Measurements from ENCODE around the gene AAR2. TPM values are rescaled to one million over a fixed set of nuclear protein-coding genes. Genes with fewer than 3 reads are reported as not detected.

Gene AAR2
- total RNA-seq, 4 donors from 2014 or later, result 18.7 to 25.5 (median 24.1) TPM

GRCh38 chr20:36218380-36219064 is 17.8 kb upstream of the AAR2 start:
- no peaks in the 10 kb centered on the region for H3K27me3 ChIP-seq
- no peak overlapping the region for H3K27ac ChIP-seq
- no peak for TF ChIP-seq CTCF (IDR thresholded peaks at IDR 0.05)
- no peaks in the 10 kb centered on the region for H3K36me3 ChIP-seq
- H3K4me1 ChIP-seq, result no peaks in the 10 kb centered on the region
- no peak overlapping the region for H3K4me3 ChIP-seq
- DNase-seq, result no peak
- 60 to 87% methylated on average over 1 to 16 of the region's 16 CpGs for WGBS, 2 donors (ENCODE audit: low coverage in 1 of 2)
- H3K9me3 ChIP-seq, result no peaks in the 10 kb centered on the region
- in situ Hi-C loops (cut with MboI; ENCODE audit: low pct_ligation_motif_present in 1 of 4, low pct_unique_long_range_greater_than_20kb in 1 of 4, low sequenced_read_pairs in 3 of 4), result loop anchor here in 3 of 4 donors (25.0 kb wide), 1 partner anchor 219 kb away; no protein-coding TSS in a partner anchor
- intact Hi-C loops (cut with DNase I; ENCODE audit: low total_unique reads), result no loop called here

- WGBS, 2 donors (ENCODE audit: low coverage in 1 of 2), result 87 to 95% methylated on average over 3 to 17 of the region's 17 CpGs
- in situ Hi-C loops (cut with MboI; ENCODE audit: low pct_ligation_motif_present in 1 of 4, low pct_unique_long_range_greater_than_20kb in 1 of 4, low sequenced_read_pairs in 3 of 4), result loop anchor here in 3 of 4 donors (25.0 kb wide), 1 partner anchor 218 kb away; no protein-coding TSS in a partner anchor
- TF ChIP-seq POLR2AphosphoS5 (IDR thresholded peaks at IDR 0.05) (no peak), CTCF (IDR thresholded peaks at IDR 0.05) (no peak), POLR2A (IDR thresholded peaks at IDR 0.05) (no peak)
- Histone ChIP-seq H3K9me3 (no peaks in the 10 kb centered on the region), H3K4me3 (no peak overlapping the region), H3K27ac (no peak overlapping the region), H3K36me3 (no peaks in the 10 kb centered on the region), H3K4me1 (no peaks in the 10 kb centered on the region), H3K27me3 (no peaks in the 10 kb centered on the region)
- intact Hi-C loops (cut with DNase I; ENCODE audit: low total_unique reads), result no loop called here
- DNase-seq, result no peak
Observed at GRCh38 chr20:36219671-36220220, 16.5 kb upstream of the AAR2 start.

- Histone ChIP-seq H3K4me1 (no peaks in the 10 kb centered on the region), H3K4me3 (no peak overlapping the region), H3K9me3 (no peaks in the 10 kb centered on the region), H3K36me3 (no peaks in the 10 kb centered on the region), H3K27ac (no peak overlapping the region), H3K27me3 (no peaks in the 10 kb centered on the region)
- intact Hi-C loops (cut with DNase I; ENCODE audit: low total_unique reads), result no loop called here
- 87 to 91% methylated on average over 6 to 7 of the region's 7 CpGs for WGBS, 2 donors (ENCODE audit: low coverage in 1 of 2)
- in situ Hi-C loops (cut with MboI; ENCODE audit: low pct_ligation_motif_present in 1 of 4, low pct_unique_long_range_greater_than_20kb in 1 of 4, low sequenced_read_pairs in 3 of 4), result no loop called here
- DNase-seq, result no peak
- TF ChIP-seq POLR2AphosphoS5 (IDR thresholded peaks at IDR 0.05) (no peak), EP300 (IDR thresholded peaks at IDR 0.05; ENCODE audit: low read depth) (no peak), POLR2A (IDR thresholded peaks at IDR 0.05) (no peak), CTCF (IDR thresholded peaks at IDR 0.05) (no peak)
Observed at GRCh38 chr20:36225666-36226065, 10.6 kb upstream of the AAR2 start.

- no peaks in the 10 kb centered on the region for H3K9me3 ChIP-seq
- 79 to 100% methylated on average over 2 to 6 of the region's 6 CpGs for WGBS, 2 donors (ENCODE audit: low coverage in 1 of 2)
- no peak overlapping the region for H3K27ac ChIP-seq
- no peaks in the 10 kb centered on the region for H3K36me3 ChIP-seq
- in situ Hi-C loops (cut with MboI; ENCODE audit: low pct_ligation_motif_present in 1 of 4, low pct_unique_long_range_greater_than_20kb in 1 of 4, low sequenced_read_pairs in 3 of 4) (no loop called here), intact Hi-C loops (cut with DNase I; ENCODE audit: low total_unique reads) (no loop called here)
- H3K4me3 ChIP-seq, result no peak overlapping the region
- no peak for TF ChIP-seq POLR2A (IDR thresholded peaks at IDR 0.05)
- H3K27me3 ChIP-seq, result no peaks in the 10 kb centered on the region
- no peak for DNase-seq
- H3K4me1 ChIP-seq, result no peaks in the 10 kb centered on the region
Observed at GRCh38 chr20:36228770-36229169, 7.5 kb upstream of the AAR2 start.

- Histone ChIP-seq H3K9me3 (no peaks in the 10 kb centered on the region), H3K27me3 (no peaks in the 10 kb centered on the region), H3K4me3 (no peak overlapping the region), H3K4me1 (no peaks in the 10 kb centered on the region), H3K36me3 (no peaks in the 10 kb centered on the region), H3K27ac (no peak overlapping the region)
- WGBS, 2 donors (ENCODE audit: low coverage in 1 of 2), result 54 to 88% methylated on average over 1 to 3 of the region's 3 CpGs
- TF ChIP-seq EP300 (IDR thresholded peaks at IDR 0.05; ENCODE audit: low read depth) (no peak), POLR2AphosphoS5 (IDR thresholded peaks at IDR 0.05) (no peak), CTCF (IDR thresholded peaks at IDR 0.05) (no peak), POLR2A (IDR thresholded peaks at IDR 0.05) (no peak)
- no peak for DNase-seq
- in situ Hi-C loops (cut with MboI; ENCODE audit: low pct_ligation_motif_present in 1 of 4, low pct_unique_long_range_greater_than_20kb in 1 of 4, low sequenced_read_pairs in 3 of 4), result no loop called here
- intact Hi-C loops (cut with DNase I; ENCODE audit: low total_unique reads), result no loop called here
Observed at GRCh38 chr20:36230019-36230418, 6.3 kb upstream of the AAR2 start.

Data from transverse colon (tissue), 4 donors.